ENCODE measurements around the gene KPNA6. TPM values are rescaled to one million over a fixed set of nuclear protein-coding genes. Genes with fewer than 3 reads are reported as not detected.

Gene KPNA6
- total RNA-seq, 1 donor from 2014 or later, result 28.7 TPM

DNA sequence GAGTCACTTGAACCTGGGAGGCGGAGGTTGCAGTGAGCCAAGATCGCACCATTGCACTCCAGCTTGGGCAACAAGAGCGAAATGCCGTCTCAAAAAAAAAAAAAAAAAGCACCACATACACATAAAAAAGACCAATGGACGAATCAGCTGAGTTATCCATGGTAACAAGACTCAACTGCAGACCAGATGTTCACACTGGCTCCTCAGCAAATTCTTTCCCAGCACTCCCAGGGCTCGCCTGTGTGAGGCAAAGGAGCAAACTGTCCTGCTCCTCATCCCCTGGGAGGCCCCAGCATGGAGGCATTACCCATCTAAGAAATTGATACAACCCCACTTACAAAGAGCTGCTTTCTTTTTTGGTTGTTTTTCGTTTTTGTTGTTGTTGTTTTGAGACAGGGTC is 111.2 kb downstream of the KPNA6 start:
- peaks cover 0 to 23% of the 10 kb centered on the region in 2 donors for H3K36me3 ChIP-seq
- no peak overlapping the region for H3K4me3 ChIP-seq
- H3K27ac ChIP-seq, result no peak overlapping the region
- no peaks in the 10 kb centered on the region for H3K27me3 ChIP-seq
- TF ChIP-seq POLR2A (IDR thresholded peaks at IDR 0.05) (no peak), POLR2AphosphoS5 (IDR thresholded peaks at IDR 0.05; ENCODE audit: insufficient read depth in 1 of 2, low read depth in 1 of 2) (no peak)
- TF ChIP-seq, protein P1, sequence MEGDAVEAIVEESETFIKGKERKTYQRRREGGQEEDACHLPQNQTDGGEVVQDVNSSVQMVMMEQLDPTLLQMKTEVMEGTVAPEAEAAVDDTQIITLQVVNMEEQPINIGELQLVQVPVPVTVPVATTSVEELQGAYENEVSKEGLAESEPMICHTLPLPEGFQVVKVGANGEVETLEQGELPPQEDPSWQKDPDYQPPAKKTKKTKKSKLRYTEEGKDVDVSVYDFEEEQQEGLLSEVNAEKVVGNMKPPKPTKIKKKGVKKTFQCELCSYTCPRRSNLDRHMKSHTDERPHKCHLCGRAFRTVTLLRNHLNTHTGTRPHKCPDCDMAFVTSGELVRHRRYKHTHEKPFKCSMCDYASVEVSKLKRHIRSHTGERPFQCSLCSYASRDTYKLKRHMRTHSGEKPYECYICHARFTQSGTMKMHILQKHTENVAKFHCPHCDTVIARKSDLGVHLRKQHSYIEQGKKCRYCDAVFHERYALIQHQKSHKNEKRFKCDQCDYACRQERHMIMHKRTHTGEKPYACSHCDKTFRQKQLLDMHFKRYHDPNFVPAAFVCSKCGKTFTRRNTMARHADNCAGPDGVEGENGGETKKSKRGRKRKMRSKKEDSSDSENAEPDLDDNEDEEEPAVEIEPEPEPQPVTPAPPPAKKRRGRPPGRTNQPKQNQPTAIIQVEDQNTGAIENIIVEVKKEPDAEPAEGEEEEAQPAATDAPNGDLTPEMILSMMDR (IDR thresholded peaks at IDR 0.05), result no peak
- H3K4me1 ChIP-seq, result peaks cover 27% of the 10 kb centered on the region
- no peaks in the 10 kb centered on the region for H3K9me3 ChIP-seq
- intact Hi-C loops (cut with DNase I), result no loop called here
- DNase-seq (ENCODE audit: extremely low spot score in 2 of 2), result no peak

DNA sequence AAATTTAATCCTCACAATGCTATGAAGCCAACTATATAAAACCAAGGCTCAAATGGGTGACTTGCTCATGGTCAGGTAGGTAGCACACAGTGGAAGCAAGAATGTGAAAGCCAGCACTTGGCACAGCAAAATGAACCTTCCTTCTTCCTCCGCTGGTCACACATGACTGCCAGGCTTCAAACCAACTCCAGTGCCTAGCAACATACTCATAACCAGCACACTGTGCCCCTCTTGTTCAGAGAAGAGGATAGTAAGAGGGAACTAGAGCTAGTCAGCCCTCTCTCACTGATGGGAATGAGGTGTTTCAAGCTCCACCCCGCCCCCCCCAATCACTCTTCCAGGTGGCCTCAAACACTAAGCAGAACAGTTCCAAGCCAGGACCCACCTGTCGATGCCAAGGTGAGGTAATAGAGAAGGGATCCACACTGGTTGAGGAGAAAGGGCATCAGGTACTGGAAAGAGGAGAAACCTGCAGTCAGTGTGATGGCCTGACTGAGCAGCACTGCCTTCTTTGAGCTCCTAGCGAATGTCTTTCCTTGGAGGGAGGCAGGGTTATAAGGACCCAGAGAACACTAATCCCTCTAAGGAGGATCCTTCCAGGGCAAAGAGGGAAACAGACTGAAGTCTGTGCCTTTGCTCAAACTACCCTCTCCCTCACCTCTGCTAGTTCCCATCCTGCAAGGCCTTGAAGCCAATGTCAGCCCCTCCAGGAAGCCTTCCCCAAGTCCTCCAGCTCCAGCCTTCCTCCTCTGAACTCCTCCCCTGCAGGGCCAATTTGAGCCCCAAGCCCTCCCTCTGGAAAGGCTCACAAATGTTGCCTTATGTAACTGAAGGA is 113.1 kb downstream of the KPNA6 start:
- no peak for TF ChIP-seq POLR2AphosphoS5 (IDR thresholded peaks at IDR 0.05; ENCODE audit: insufficient read depth in 1 of 2, low read depth in 1 of 2)
- TF ChIP-seq, protein P1 (IDR thresholded peaks at IDR 0.05), result no peak
- TF ChIP-seq POLR2A (IDR thresholded peaks at IDR 0.05), result no peak
- Histone ChIP-seq H3K27me3 (no peaks in the 10 kb centered on the region), H3K9me3 (no peaks in the 10 kb centered on the region), H3K4me3 (peak overlapping the region; percentile 92 to 95), H3K27ac (peak overlapping the region; percentile 87), H3K4me1 (peaks cover 28% of the 10 kb centered on the region), H3K36me3 (peaks cover 0 to 28% of the 10 kb centered on the region in 2 donors)
- intact Hi-C loops (cut with DNase I), result loop anchor here (10.0 kb wide), 1 partner anchor 174 kb away; the partner anchor contains the start of gene BSDC1
- DNase-seq (ENCODE audit: extremely low spot score in 2 of 2), result no peak

DNA sequence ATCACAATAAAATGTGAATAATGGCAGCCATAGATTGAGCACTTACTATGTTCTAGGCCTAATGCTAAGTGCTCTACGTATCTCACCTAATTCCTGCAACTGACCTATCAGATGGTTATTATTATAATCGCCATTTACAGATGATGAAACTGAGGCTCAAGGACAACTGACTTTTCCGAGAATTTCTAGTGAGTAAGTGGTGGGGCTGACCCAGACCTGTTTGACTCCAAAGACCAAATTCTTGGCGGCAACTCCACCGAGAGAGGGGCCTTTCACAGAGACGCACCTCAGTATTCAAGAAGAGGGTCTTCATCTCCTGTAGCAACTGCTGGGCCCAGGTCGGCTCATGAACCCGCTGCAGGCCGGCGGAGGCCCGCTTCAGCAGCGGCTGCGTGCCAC is 113.7 kb downstream of the KPNA6 start:
- DNase-seq (ENCODE audit: extremely low spot score in 2 of 2), result no peak
- peaks cover 0 to 30% of the 10 kb centered on the region in 2 donors for H3K36me3 ChIP-seq
- H3K9me3 ChIP-seq, result no peaks in the 10 kb centered on the region
- intact Hi-C loops (cut with DNase I), result loop anchor here (10.0 kb wide), 1 partner anchor 173 kb away; the partner anchor contains the start of gene BSDC1
- no peaks in the 10 kb centered on the region for H3K27me3 ChIP-seq
- H3K27ac ChIP-seq, result peak overlapping the region; percentile 87
- peak overlapping the region; percentile 92 to 95 for H3K4me3 ChIP-seq
- peaks cover 28% of the 10 kb centered on the region for H3K4me1 ChIP-seq
- TF ChIP-seq, protein P1 (IDR thresholded peaks at IDR 0.05), result no peak
- TF ChIP-seq POLR2AphosphoS5 (IDR thresholded peaks at IDR 0.05; ENCODE audit: insufficient read depth in 1 of 2, low read depth in 1 of 2) (no peak), POLR2A (IDR thresholded peaks at IDR 0.05) (no peak)

- Histone ChIP-seq H3K9me3 (no peaks in the 10 kb centered on the region), H3K27me3 (no peaks in the 10 kb centered on the region), H3K36me3 (peaks cover 0 to 31% of the 10 kb centered on the region in 2 donors), H3K4me1 (peaks cover 28% of the 10 kb centered on the region), H3K4me3 (peak within 1 kb of the TSS; percentile 92 to 95), H3K27ac (peak within 1 kb of the TSS; percentile 87)
- DNase-seq (ENCODE audit: extremely low spot score in 2 of 2), result no peak
- peak; percentile 95 for TF ChIP-seq POLR2AphosphoS5 (IDR thresholded peaks at IDR 0.05; ENCODE audit: insufficient read depth in 1 of 2, low read depth in 1 of 2)
- TF ChIP-seq POLR2A (IDR thresholded peaks at IDR 0.05), result peak in 1 of 2 donors; percentile 71
- TF ChIP-seq, protein P1 (IDR thresholded peaks at IDR 0.05), result no peak
- intact Hi-C loops (cut with DNase I), result loop anchor here (10.0 kb wide), 1 partner anchor 173 kb away; the partner anchor contains the start of gene BSDC1
Observed at GRCh38 chr1:32221980-32222755, 114.3 kb downstream of the KPNA6 start, which contains the start of the genes EIF3I and TMEM234. Gene EIF3I (plus strand): TSS chr1:32222407. CDS start chr1:32222442, 35 bp downstream. Gene TMEM234 (minus strand): TSS chr1:32222353. CDS start chr1:32222322, 31 bp downstream.

All from vagina (tissue), 2 donors.